H1 (cell line): Measurements from ENCODE around the gene SERP1. TPM values are rescaled to one million over a fixed set of nuclear protein-coding genes. Genes with fewer than 3 reads are reported as not detected.

ENCODE experiments used
- CTCF ChIA-PET: fragments of 300-600 bp; sonication (Branson Sonifier 250); formaldehyde crosslinking; loops from one replicate; lab custom pipeline; 2021; ENCODE audit not compliant: partially characterized antibody; lab: Charles Lee
- POLR2A ChIA-PET: fragments of 300-600 bp; sonication (Branson Sonifier 250); formaldehyde crosslinking; loops from one replicate; lab custom pipeline; 2021; ENCODE audit warnings: inconsistent platforms; ENCODE audit not compliant: partially characterized antibody; lab: Charles Lee
- DNase-seq, 2 experiments: peaks; one replicate each; pipeline versions ENCODE4 v3.0.0 to v3.0.0-alpha.2; 2010 to 2022; ENCODE audit warnings: low spot score in 2 of 2, low read depth in 1 of 2, mixed read lengths in 1 of 2
- FAIRE-seq: peaks from 2 replicates; lab custom pipeline; 2011; peaks lifted over from hg19 to GRCh38; lab: Jason Lieb, UNC
- H2AFZ ChIP-seq: 2 replicates; pipeline ENCODE4 v1.8.1; 2012; ENCODE audit warnings: low read length, inconsistent platforms
- H2AK5ac ChIP-seq: 2 replicates; pipeline ENCODE4 v1.6.1; 2013; ENCODE audit warnings: low read depth, low read length
- H2BK120ac ChIP-seq: replicated peaks from 2 replicates; pipeline ENCODE3; 2013; ENCODE audit warnings: low read depth, low read length, inconsistent platforms
- H2BK12ac ChIP-seq: 2 replicates; pipeline ENCODE4 v1.6.1; 2013; ENCODE audit warnings: low read depth, low read length
- H2BK15ac ChIP-seq: 2 replicates; pipeline ENCODE4 v1.6.1; 2013; ENCODE audit warnings: low read length
- H2BK20ac ChIP-seq: 2 replicates; pipeline ENCODE4 v1.6.1; 2013; ENCODE audit warnings: low read length
- H2BK5ac ChIP-seq: 2 replicates; pipeline ENCODE4 v1.6.1; 2013; ENCODE audit warnings: low read depth, low read length
- H3K14ac ChIP-seq: 2 replicates; pipeline ENCODE4 v1.6.1; 2013; ENCODE audit warnings: inconsistent platforms; ENCODE audit not compliant: insufficient read length
- H3K18ac ChIP-seq: 2 replicates; pipeline ENCODE4 v1.6.1; 2013; ENCODE audit warnings: low read length; ENCODE audit errors: extremely low read depth
- H3K23ac ChIP-seq: 2 replicates; pipeline ENCODE4 v1.6.1; 2013; ENCODE audit warnings: inconsistent platforms; ENCODE audit not compliant: insufficient read length
- H3K23me2 ChIP-seq: 2 replicates; pipeline ENCODE4 v1.6.1; 2013; ENCODE audit warnings: low read depth, low read length
- H3K27ac ChIP-seq: 2 replicates; pipeline ENCODE4 v1.6.1; 2011; ENCODE audit warnings: low read depth, low read length, inconsistent platforms
- H3K27me3 ChIP-seq, 4 experiments: replicated peaks in 1 of 4; 1 replicate in 1 of 4; 2 replicates in 3 of 4; pipeline versions ENCODE4 v1.6.1 to v1.8.1; 2011 to 2013; ENCODE audit warnings: low read length in 3 of 4, mild to moderate bottlenecking in 3 of 4, inconsistent platforms in 2 of 4, mixed read lengths in 2 of 4, moderate library complexity in 1 of 4; ENCODE audit not compliant: control insufficient read depth in 3 of 4, insufficient read depth in 3 of 4; ENCODE audit errors: extremely low read depth in 1 of 4
- H3K36me3 ChIP-seq, 4 experiments: 2 replicates each; pipeline versions ENCODE4 v1.6.1 to v1.8.1; 2011 to 2013; ENCODE audit warnings: mild to moderate bottlenecking in 4 of 4, low read length in 3 of 4, moderate library complexity in 2 of 4, control low read depth in 1 of 4, inconsistent platforms in 1 of 4; ENCODE audit not compliant: insufficient read depth in 4 of 4, control insufficient read depth in 2 of 4
- H3K4ac ChIP-seq: replicated peaks from 2 replicates; pipeline ENCODE3; 2013; ENCODE audit warnings: low read length, low read depth, mixed read lengths, inconsistent platforms; ENCODE audit not compliant: insufficient read length
- H3K4me1 ChIP-seq, 4 experiments: replicated peaks in 1 of 4; 1 replicate in 1 of 4; 2 replicates in 3 of 4; pipeline versions ENCODE4 v1.6.1 to v1.8.1; 2011 to 2013; ENCODE audit warnings: low read length in 3 of 4, inconsistent platforms in 2 of 4, mixed read lengths in 1 of 4; ENCODE audit not compliant: insufficient read depth in 4 of 4, control insufficient read depth in 3 of 4
- H3K4me2 ChIP-seq, 2 experiments: 2 replicates each; pipeline versions ENCODE4 v1.6.1 to v1.8.1; 2011 to 2013; ENCODE audit warnings: low read depth in 2 of 2, low read length in 2 of 2, control low read depth in 1 of 2, inconsistent platforms in 1 of 2, mild to moderate bottlenecking in 1 of 2; ENCODE audit not compliant: insufficient read depth in 1 of 2
- H3K4me3 ChIP-seq, 4 experiments: fragments of 200-600, 300-600 bp in 1 of 4; sonication (generic), shearing (Covaris generic), sonication (Bioruptor Twin) in 1 of 4; 2 replicates each; pipeline versions ENCODE4 v1.5.1 to v1.8.1; 2011 to 2016; ENCODE audit warnings: low read length in 4 of 4, low read depth in 3 of 4, control low read depth in 2 of 4, inconsistent platforms in 2 of 4, mild to moderate bottlenecking in 2 of 4, mixed read lengths in 1 of 4, moderate library complexity in 1 of 4; ENCODE audit not compliant: insufficient read depth in 2 of 4; ENCODE audit errors: extremely low read depth in 1 of 4
- H3K56ac ChIP-seq: replicated peaks from 2 replicates; pipeline ENCODE3; 2013; ENCODE audit warnings: low read depth, mild to moderate bottlenecking, mixed read lengths, low read length, inconsistent platforms; ENCODE audit not compliant: insufficient read length
- H3K79me1 ChIP-seq: 2 replicates; pipeline ENCODE4 v1.6.1; 2013; ENCODE audit warnings: low read depth, low read length, control low read depth
- H3K79me2 ChIP-seq, 2 experiments: 2 replicates each; pipeline versions ENCODE4 v1.6.1 to v1.8.1; 2012 to 2013; ENCODE audit warnings: low read length in 2 of 2, mild to moderate bottlenecking in 2 of 2, inconsistent platforms in 1 of 2; ENCODE audit not compliant: insufficient read depth in 2 of 2, control insufficient read depth in 1 of 2
- H3K9ac ChIP-seq, 4 experiments: replicated peaks in 1 of 4; 1 replicate in 1 of 4; 2 replicates in 3 of 4; pipeline versions ENCODE4 v1.6.1 to v1.8.1; 2011 to 2013; ENCODE audit warnings: low read depth in 3 of 4, low read length in 3 of 4, control low read depth in 2 of 4, mild to moderate bottlenecking in 2 of 4, moderate library complexity in 2 of 4, inconsistent platforms in 1 of 4; ENCODE audit errors: extremely low read depth in 1 of 4
- H3K9me3 ChIP-seq, 2 experiments: 2 replicates each; pipeline versions ENCODE4 v1.6.1 to v1.8.1; 2012 to 2013; ENCODE audit warnings: mild to moderate bottlenecking in 2 of 2, moderate library complexity in 2 of 2, control low read depth in 1 of 2, inconsistent platforms in 1 of 2, low read depth in 1 of 2, low read length in 1 of 2, mixed read lengths in 1 of 2; ENCODE audit not compliant: insufficient read depth in 2 of 2
- H4K20me1 ChIP-seq, 2 experiments: replicated peaks in 1 of 2; 2 replicates each; pipeline versions ENCODE3 to v1.8.1; 2011 to 2013; ENCODE audit warnings: inconsistent platforms in 2 of 2, low read length in 2 of 2, mild to moderate bottlenecking in 1 of 2; ENCODE audit not compliant: insufficient read depth in 2 of 2, control insufficient read depth in 1 of 2
- H4K5ac ChIP-seq: 2 replicates; pipeline ENCODE4 v1.6.1; 2013; ENCODE audit warnings: low read length, low read depth, mixed read lengths, inconsistent platforms; ENCODE audit not compliant: insufficient read length
- H4K8ac ChIP-seq: 2 replicates; pipeline ENCODE4 v1.8.0; 2013; ENCODE audit warnings: mild to moderate bottlenecking, moderate library complexity, low read length, inconsistent platforms; ENCODE audit not compliant: insufficient read depth; ENCODE audit errors: extremely low read depth
- H4K91ac ChIP-seq: replicated peaks from 2 replicates; pipeline ENCODE3; 2013; ENCODE audit warnings: low read length, mixed read lengths, inconsistent platforms; ENCODE audit not compliant: insufficient read length
- ASH2L ChIP-seq: fragments of 200-600, 300-600 bp; sonication (generic); IDR thresholded peaks from one replicate; pipeline ENCODE4 v1.7.1; 2017; ENCODE audit warnings: low read length
- CBX8 ChIP-seq: fragments of 300-800, 300-1000 bp; sonication (generic); IDR thresholded peaks from 2 replicates; pipeline ENCODE4 v1.7.1; 2016; ENCODE audit warnings: low read depth, low read length, borderline replicate concordance
- CHD2 ChIP-seq: IDR thresholded peaks from 2 replicates; pipeline ENCODE4 v1.6.1; 2012; ENCODE audit warnings: low read length, improper control_type of control experiment
- FOSL1 ChIP-seq: IDR thresholded peaks from 2 replicates; pipeline ENCODE4 v1.6.1; 2011; ENCODE audit warnings: mild to moderate bottlenecking, low read depth, low read length, moderate library complexity; ENCODE audit not compliant: insufficient read depth
- GTF2F1 ChIP-seq: IDR thresholded peaks from 2 replicates; pipeline ENCODE4 v1.6.1; 2012; ENCODE audit warnings: low read depth, low read length, improper control_type of control experiment, borderline replicate concordance
- JUN ChIP-seq: IDR thresholded peaks from 2 replicates; pipeline ENCODE4 v1.6.1; 2011; ENCODE audit warnings: low read depth, mild to moderate bottlenecking, improper control_type of control experiment, low read length
- MAFK ChIP-seq: IDR thresholded peaks from 2 replicates; pipeline ENCODE4 v1.6.1; 2012; ENCODE audit warnings: low read depth, mild to moderate bottlenecking, improper control_type of control experiment, low read length
- NANOG ChIP-seq: IDR thresholded peaks from 2 replicates; pipeline ENCODE4 v1.6.1; 2011; ENCODE audit warnings: low read length, low read depth, mild to moderate bottlenecking, inconsistent platforms; ENCODE audit not compliant: insufficient read depth, poor library complexity, severe bottlenecking
- POLR2A ChIP-seq, 2 experiments: IDR thresholded peaks; 1 replicate in 1 of 2; 2 replicates in 1 of 2; pipeline ENCODE4 v1.6.1; 2011; ENCODE audit warnings: low read depth in 2 of 2, low read length in 2 of 2, mild to moderate bottlenecking in 2 of 2; ENCODE audit errors: control extremely low read depth in 1 of 2
- POU5F1 ChIP-seq: IDR thresholded peaks from 2 replicates; pipeline ENCODE4 v1.6.1; 2011; ENCODE audit warnings: low read depth, mild to moderate bottlenecking, low read length, moderate library complexity
- TCF12 ChIP-seq: IDR thresholded peaks from 2 replicates; pipeline ENCODE4 v1.6.1; 2011; ENCODE audit warnings: low read depth, mild to moderate bottlenecking, low read length
- WGBS, 2 experiments: shearing (Covaris generic) in 1 of 2; methylation state at CpG; one replicate each; pipeline versions ENCODE4 v1.1.6 to v1.1.7; 2013 to 2015; ENCODE audit warnings: low lambda C conversion rate in 2 of 2, mixed read lengths in 2 of 2, inconsistent platforms in 1 of 2, low coverage in 1 of 2, missing lambda C conversion rate in 1 of 2; ENCODE audit not compliant: insufficient replicate concordance in 2 of 2, insufficient coverage in 1 of 2, insufficient read length in 1 of 2; ENCODE audit errors: extremely low coverage in 1 of 2, missing lambda C conversion rate in 1 of 2; 5-methylcytosine and 5-hydroxymethylcytosine counted together
- polyA plus RNA-seq, 7 experiments: library from polyadenylated mRNA; depleted of rRNA in 3 of 7; stranded (reverse) in 5 of 7; unstranded in 2 of 7; fragments of >200 nt in 5 of 7; fragments of 200-250 nt in 2 of 7; gene quantifications; 1 replicate in 5 of 7; 2 replicates in 1 of 7; 4 replicates in 1 of 7; pipeline versions ENCODE4 v1.2.1 to v1.2.3, GENCODE V29; 2011 to 2013; ENCODE audit warnings: missing spikeins in 2 of 7, mixed read lengths in 2 of 7
- total RNA-seq: library from RNA; stranded (reverse); fragmentation: NEBNext Ultra II Directional; extraction: Animal tissue kit (Norgen Biotek cat#: 25700); gene quantifications from 2 replicates; pipeline ENCODE4 v1.2.1, GENCODE V29; 2021
- TF ChIP-seq, protein P1 (sequence below): IDR thresholded peaks from 2 replicates; pipeline ENCODE4 v1.6.1; 2012; ENCODE audit warnings: inconsistent platforms

The SERP1 gene
- total and polyA plus RNA-seq, 2 of the 8 experiments (the other 6 are each of a cell fraction or from before 2014, with no cell fraction given), result 90.3 to 98.2 TPM

DNA sequence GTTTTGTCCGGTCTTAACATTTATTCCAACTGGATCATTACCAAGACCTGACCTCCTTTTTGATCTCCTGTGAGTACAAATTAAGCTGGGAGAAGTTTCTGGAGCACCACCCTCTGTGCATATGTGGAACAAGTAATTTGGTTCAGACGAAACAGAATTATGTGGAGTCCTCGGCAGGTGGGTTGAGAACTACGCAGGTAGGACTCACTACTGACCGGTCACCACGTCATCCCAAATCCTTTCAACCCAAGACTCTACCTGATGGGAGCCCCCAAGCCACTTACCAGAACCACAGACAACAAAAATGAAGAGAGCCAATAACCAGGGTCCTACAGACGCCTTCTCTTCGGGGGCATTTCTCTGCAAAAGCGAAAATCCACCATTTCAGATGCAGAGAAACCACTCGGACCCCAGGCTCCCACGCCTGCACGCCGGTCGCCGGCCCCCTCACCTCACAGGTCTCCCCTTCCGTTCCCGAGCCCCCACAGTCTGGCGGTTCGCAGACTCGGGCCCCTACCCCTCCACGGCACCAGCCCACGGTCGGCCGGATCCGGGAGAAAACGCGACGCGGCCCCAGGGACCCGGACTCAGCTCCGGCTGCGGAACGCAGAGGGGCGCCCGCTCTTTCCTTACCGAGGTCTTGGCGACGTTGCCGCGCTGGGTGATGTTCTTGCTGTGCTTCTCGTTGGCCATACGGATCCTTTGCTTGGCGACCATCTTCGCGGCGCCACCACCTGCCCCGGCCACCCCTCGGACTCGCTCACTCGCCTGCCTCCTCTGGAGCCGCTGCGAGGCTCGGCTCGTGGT is 674 bp downstream of the SERP1 start:
- Histone ChIP-seq H3K9me3 (no peaks in the 10 kb centered on the region), H3K79me2 (peaks cover 0 to 77% of the 10 kb centered on the region in 2 experiments; a peak in 3 of 4 replicates), H3K23me2 (no peaks in the 10 kb centered on the region; the same call in 1 of the 2 replicates), H3K27ac (peak overlapping the region; percentile 93), H3K4me3 (peak overlapping the region; percentile 77 to 98 (median 88)), H4K91ac (peak overlapping the region; percentile 90), H3K27me3 (no peaks in the 10 kb centered on the region), H3K18ac (peak overlapping the region; percentile 73; the same call in 1 of the 2 replicates), H3K79me1 (no peaks in the 10 kb centered on the region; the same call in 1 of the 2 replicates), H2BK5ac (peak overlapping the region; percentile 88), H3K9ac (peak overlapping the region; percentile 86 to 98 (median 96)), H3K23ac (no peak overlapping the region), H3K4me1 (no peaks in the 10 kb centered on the region; a peak in 2 of 7 replicates), H4K20me1 (peaks cover 3% of the 10 kb centered on the region in 2 experiments), H2BK15ac (no peak overlapping the region), H2BK120ac (no peak overlapping the region), H2BK20ac (no peak overlapping the region), H3K14ac (no peak overlapping the region), H4K8ac (peak overlapping the region; percentile 97), H2AFZ (no peak overlapping the region; the same call in 1 of the 2 replicates), H3K36me3 (peaks cover 4 to 36% (median 12%) of the 10 kb centered on the region in 4 experiments; a peak in 6 of 8 replicates), H2BK12ac (peak overlapping the region; percentile 12; the same call in 1 of the 2 replicates), H2AK5ac (no peak overlapping the region), H3K4me2 (peak overlapping the region; percentile 60 to 86), H3K56ac (peak overlapping the region; percentile 87), H3K4ac (no peak overlapping the region), H4K5ac (peak overlapping the region; percentile 79)
- no peak for FAIRE-seq
- POLR2A ChIA-PET, result interaction anchor here (0.6 to 4.4 kb wide), 21 partner anchors 8 to 335 kb away, joined by 3 to 27 read pairs (median 4); partner anchors contain the start of genes SELENOT and TSC22D2
- CTCF ChIA-PET, result interaction anchor here (0.6 to 1.1 kb wide), 3 partner anchors 15 to 138 kb away, joined by 3 to 4 read pairs (median 3); partner anchors contain the start of gene TSC22D2
- no peak for DNase-seq
- 4% methylated on average over 32 of the region's 54 CpGs; no CpG with 5 or more reads in 1 of the 2 experiments for WGBS, 2 experiments
- TF ChIP-seq CBX8 (no peak), POU5F1 (no peak), TCF12 (no peak), ASH2L (peak; percentile 5), POLR2A (IDR thresholded peaks at IDR 0.05; ENCODE audit: control extremely low read depth in 1 of 2, low read depth in 2 of 2, low read length in 2 of 2) (peak in 1 of 2 experiments; percentile 26; a peak in 1 of 3 replicates), NANOG (no peak), MAFK (no peak), FOSL1 (no peak), GTF2F1 (no peak), JUN (no peak), CHD2 (no peak)
- TF ChIP-seq, protein P1, sequence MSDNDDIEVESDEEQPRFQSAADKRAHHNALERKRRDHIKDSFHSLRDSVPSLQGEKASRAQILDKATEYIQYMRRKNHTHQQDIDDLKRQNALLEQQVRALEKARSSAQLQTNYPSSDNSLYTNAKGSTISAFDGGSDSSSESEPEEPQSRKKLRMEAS, result no peak
